K562 (cell line): Measurements from ENCODE around the gene EHMT2. TPM values are rescaled to one million over a fixed set of nuclear protein-coding genes. Genes with fewer than 3 reads are reported as not detected.

Experiments used
- BDP1 ChIP-seq: IDR thresholded peaks from 3 replicates; pipeline ENCODE4 v1.6.1; 2011; ENCODE audit not compliant: insufficient read length, insufficient read depth
- BRCA1 ChIP-seq, 2 experiments: fragments of 450-650 bp in 1 of 2; sonication (generic) in 1 of 2; formaldehyde crosslinking in 1 of 2; IDR thresholded peaks; 2 replicates each; pipeline versions ENCODE4 v1.5.0 to v1.6.1; 2017 to 2020; ENCODE audit warnings: mild to moderate bottlenecking in 1 of 2, missing genetic modification reagents in 1 of 2
- CBX1 ChIP-seq: sonication (generic); IDR thresholded peaks from 2 replicates; pipeline ENCODE4 v1.6.1; 2016; ENCODE audit warnings: antibody characterized with exemption, low read depth, mild to moderate bottlenecking
- HDAC1 ChIP-seq, 2 experiments: fragments of 450-650 bp; IDR thresholded peaks; 2 replicates each; pipeline ENCODE4 v1.6.1; 2016 to 2017; ENCODE audit warnings: inconsistent platforms in 1 of 2, mild to moderate bottlenecking in 1 of 2, moderate library complexity in 1 of 2
- NEUROD1 ChIP-seq: fragments of 150-350 bp; IDR thresholded peaks from 2 replicates; pipeline ENCODE4 v1.6.1; 2014; ENCODE audit warnings: borderline replicate concordance, low read length, low read depth; ENCODE audit not compliant: partially characterized antibody
- PHTF2 ChIP-seq: fragments of 250-450 bp; sonication (Bioruptor Pico); IDR thresholded peaks from 2 replicates; pipeline ENCODE4 v1.5.0; 2021; ENCODE audit warnings: mild to moderate bottlenecking
- RAD51 ChIP-seq: fragments of 450-650 bp; IDR thresholded peaks from 2 replicates; pipeline ENCODE4 v1.7.1; 2016; ENCODE audit warnings: low read depth, mild to moderate bottlenecking, borderline replicate concordance
- RHOXF2B ChIP-seq: fragments of 250-450 bp; sonication (Bioruptor Pico); conservative IDR thresholded peaks from 2 replicates; pipeline ENCODE4 v1.5.1; 2021
- SREBF1 ChIP-seq: fragments of 150-350 bp; IDR thresholded peaks from 2 replicates; pipeline ENCODE4 v1.6.1; 2014; ENCODE audit warnings: antibody characterized with exemption, low read depth, low read length, borderline replicate concordance
- ZNF311 ChIP-seq: fragments of 250-450 bp; sonication (Bioruptor Pico); IDR thresholded peaks from 2 replicates; pipeline ENCODE4 v1.4.0; 2020; ENCODE audit warnings: mild to moderate bottlenecking, moderate library complexity
- ZNF76 ChIP-seq: fragments of 250-450 bp; sonication (Bioruptor Pico); IDR thresholded peaks from 2 replicates; pipeline ENCODE4 v1.4.0; 2020; ENCODE audit warnings: mild to moderate bottlenecking, moderate library complexity, borderline replicate concordance
- ZNF766 ChIP-seq: fragments of 200-800 bp; sonication (Bioruptor generic); conservative IDR thresholded peaks from 2 replicates; pipeline ENCODE4 v1.6.1; 2016; ENCODE audit warnings: missing genetic modification characterization, missing compliant biosample characterization
- ZSCAN32 ChIP-seq: fragments of 450-650 bp; formaldehyde crosslinking; IDR thresholded peaks from 2 replicates; pipeline ENCODE4 v1.4.0; 2020; ENCODE audit warnings: mild to moderate bottlenecking, moderate library complexity
- polyA plus RNA-seq, 8 experiments: library from polyadenylated mRNA; depleted of rRNA in 4 of 8; stranded (reverse) in 5 of 8; unstranded in 3 of 8; fragments of >200 nt; fragmentation: Nextera tagmentation in 2 of 8; fragmentation: Illumina TruSeq in 1 of 8; extraction: Ambion mirVana in 2 of 8; extraction: Trizol in 1 of 8; gene quantifications; 2 replicates each; pipeline versions ENCODE4 v1.2.1 to v1.2.3, GENCODE V29; 2011 to 2014; ENCODE audit warnings: inconsistent platforms in 1 of 8, missing spikeins in 1 of 8
- total RNA-seq, 7 experiments: library from RNA; depleted of rRNA in 6 of 7; stranded (reverse); fragments of >200 nt in 6 of 7; fragmentation: Illumina TruSeq in 2 of 7; extraction: Trizol in 2 of 7; gene quantifications; 2 replicates each; pipeline versions ENCODE4 v1.2.1 to v1.2.3, GENCODE V29; 2011 to 2021; ENCODE audit warnings: low replicate concordance in 1 of 7
- TF ChIP-seq, protein P1 (sequence below), 2 experiments: IDR thresholded peaks in 1 of 2; conservative IDR thresholded peaks in 1 of 2; 2 replicates each; pipeline ENCODE4 v1.6.1; 2016; ENCODE audit warnings: low read depth in 2 of 2, mild to moderate bottlenecking in 1 of 2, missing compliant biosample characterization in 1 of 2, missing genetic modification characterization in 1 of 2, moderate library complexity in 1 of 2
- TF ChIP-seq, protein P2 (sequence below): fragments of 250-450 bp; sonication (Bioruptor Pico); IDR thresholded peaks from 2 replicates; pipeline ENCODE4 v1.8.0; 2021; ENCODE audit warnings: moderate library complexity, mild to moderate bottlenecking, inconsistent platforms
- TF ChIP-seq, protein P3 (sequence below): fragments of 150-350 bp; conservative IDR thresholded peaks from 2 replicates; pipeline ENCODE4 v1.6.1; 2014; ENCODE audit warnings: low read length
- TF ChIP-seq, protein P4 (sequence below): fragments of 250-450 bp; sonication (Bioruptor Pico); IDR thresholded peaks from 2 replicates; pipeline ENCODE4 v1.4.0; 2020; ENCODE audit warnings: mild to moderate bottlenecking, moderate library complexity

EHMT2 gene
- total and polyA plus RNA-seq, 9 of the 15 experiments (the other 6 are each of a cell fraction or from before 2014, with no cell fraction given) = 2.1 to 63.8 (median 38.5) TPM

DNA sequence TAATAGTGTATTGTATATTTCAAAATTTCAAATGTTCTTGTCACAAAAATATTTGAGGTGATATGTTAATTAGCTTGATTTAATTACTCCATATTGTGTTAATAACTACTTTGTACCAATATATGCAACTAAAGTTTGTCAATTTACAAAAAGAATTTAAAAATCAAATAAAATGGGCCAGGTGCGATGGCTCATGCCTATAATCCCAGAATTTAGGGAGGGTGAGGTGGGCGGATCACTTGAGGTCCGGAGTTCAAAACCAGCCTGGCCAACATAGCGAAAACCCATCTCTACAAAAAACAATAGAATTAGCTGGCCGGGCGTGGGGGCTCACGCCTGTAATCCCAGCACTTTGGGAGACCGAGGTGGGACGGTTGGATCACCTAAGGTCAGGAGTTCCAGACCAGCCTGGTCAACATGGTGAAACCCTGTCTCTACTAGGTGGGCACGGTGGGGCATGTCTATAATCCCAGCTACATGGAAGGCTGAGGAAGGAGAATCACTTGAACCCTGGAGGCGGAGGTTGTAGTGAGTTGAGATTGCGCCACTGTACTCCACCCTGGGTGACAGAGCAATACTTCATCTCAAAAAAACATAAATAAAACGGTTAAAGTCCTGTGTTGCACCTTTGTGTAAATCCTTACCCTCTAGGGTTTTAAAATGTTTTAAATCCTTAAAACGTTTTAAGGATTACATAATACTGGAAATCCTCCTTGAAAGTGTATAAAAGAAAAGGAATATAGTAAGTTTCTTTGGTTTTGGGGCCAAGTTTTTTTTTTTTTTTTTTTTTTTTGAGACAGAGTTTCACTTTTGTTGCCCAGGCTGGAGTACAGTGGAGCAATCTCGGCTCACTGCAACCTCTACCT lies 65.9 kb downstream of the EHMT2 start (continued):
- TF ChIP-seq, protein P1, sequence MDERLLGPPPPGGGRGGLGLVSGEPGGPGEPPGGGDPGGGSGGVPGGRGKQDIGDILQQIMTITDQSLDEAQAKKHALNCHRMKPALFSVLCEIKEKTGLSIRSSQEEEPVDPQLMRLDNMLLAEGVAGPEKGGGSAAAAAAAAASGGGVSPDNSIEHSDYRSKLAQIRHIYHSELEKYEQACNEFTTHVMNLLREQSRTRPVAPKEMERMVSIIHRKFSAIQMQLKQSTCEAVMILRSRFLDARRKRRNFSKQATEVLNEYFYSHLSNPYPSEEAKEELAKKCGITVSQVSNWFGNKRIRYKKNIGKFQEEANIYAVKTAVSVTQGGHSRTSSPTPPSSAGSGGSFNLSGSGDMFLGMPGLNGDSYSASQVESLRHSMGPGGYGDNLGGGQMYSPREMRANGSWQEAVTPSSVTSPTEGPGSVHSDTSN (CRISPR knock-in tag; IDR thresholded peaks at IDR 0.05; ENCODE audit: low read depth) = no peak
- TF ChIP-seq, protein P1 (tag; conservative IDR thresholded peaks at IDR 0.05; ENCODE audit: low read depth) = peak; percentile 81
- TF ChIP-seq, protein P2, sequence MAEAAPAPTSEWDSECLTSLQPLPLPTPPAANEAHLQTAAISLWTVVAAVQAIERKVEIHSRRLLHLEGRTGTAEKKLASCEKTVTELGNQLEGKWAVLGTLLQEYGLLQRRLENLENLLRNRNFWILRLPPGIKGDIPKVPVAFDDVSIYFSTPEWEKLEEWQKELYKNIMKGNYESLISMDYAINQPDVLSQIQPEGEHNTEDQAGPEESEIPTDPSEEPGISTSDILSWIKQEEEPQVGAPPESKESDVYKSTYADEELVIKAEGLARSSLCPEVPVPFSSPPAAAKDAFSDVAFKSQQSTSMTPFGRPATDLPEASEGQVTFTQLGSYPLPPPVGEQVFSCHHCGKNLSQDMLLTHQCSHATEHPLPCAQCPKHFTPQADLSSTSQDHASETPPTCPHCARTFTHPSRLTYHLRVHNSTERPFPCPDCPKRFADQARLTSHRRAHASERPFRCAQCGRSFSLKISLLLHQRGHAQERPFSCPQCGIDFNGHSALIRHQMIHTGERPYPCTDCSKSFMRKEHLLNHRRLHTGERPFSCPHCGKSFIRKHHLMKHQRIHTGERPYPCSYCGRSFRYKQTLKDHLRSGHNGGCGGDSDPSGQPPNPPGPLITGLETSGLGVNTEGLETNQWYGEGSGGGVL = no peak
- peak; percentile 80; the same call in 1 of the 2 replicates for TF ChIP-seq ZSCAN32
- TF ChIP-seq, protein P3, sequence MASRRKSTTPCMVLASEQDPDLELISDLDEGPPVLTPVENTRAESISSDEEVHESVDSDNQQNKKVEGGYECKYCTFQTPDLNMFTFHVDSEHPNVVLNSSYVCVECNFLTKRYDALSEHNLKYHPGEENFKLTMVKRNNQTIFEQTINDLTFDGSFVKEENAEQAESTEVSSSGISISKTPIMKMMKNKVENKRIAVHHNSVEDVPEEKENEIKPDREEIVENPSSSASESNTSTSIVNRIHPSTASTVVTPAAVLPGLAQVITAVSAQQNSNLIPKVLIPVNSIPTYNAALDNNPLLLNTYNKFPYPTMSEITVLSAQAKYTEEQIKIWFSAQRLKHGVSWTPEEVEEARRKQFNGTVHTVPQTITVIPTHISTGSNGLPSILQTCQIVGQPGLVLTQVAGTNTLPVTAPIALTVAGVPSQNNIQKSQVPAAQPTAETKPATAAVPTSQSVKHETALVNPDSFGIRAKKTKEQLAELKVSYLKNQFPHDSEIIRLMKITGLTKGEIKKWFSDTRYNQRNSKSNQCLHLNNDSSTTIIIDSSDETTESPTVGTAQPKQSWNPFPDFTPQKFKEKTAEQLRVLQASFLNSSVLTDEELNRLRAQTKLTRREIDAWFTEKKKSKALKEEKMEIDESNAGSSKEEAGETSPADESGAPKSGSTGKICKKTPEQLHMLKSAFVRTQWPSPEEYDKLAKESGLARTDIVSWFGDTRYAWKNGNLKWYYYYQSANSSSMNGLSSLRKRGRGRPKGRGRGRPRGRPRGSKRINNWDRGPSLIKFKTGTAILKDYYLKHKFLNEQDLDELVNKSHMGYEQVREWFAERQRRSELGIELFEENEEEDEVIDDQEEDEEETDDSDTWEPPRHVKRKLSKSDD = no peak
- no peak for TF ChIP-seq BRCA1 (IDR thresholded peaks at IDR 0.05)
- TF ChIP-seq BRCA1 (CRISPR knock-in tag; IDR thresholded peaks at IDR 0.05) = no peak
- peak; percentile 81; the same call in 1 of the 2 replicates for TF ChIP-seq ZNF76 (CRISPR knock-in tag)
- no peak for TF ChIP-seq RHOXF2B
- no peak for TF ChIP-seq ZNF766 (CRISPR knock-in tag)
- TF ChIP-seq NEUROD1 = peak; percentile 21
- TF ChIP-seq BDP1 = no peak
- no peak for TF ChIP-seq ZNF311
- TF ChIP-seq, protein P4, sequence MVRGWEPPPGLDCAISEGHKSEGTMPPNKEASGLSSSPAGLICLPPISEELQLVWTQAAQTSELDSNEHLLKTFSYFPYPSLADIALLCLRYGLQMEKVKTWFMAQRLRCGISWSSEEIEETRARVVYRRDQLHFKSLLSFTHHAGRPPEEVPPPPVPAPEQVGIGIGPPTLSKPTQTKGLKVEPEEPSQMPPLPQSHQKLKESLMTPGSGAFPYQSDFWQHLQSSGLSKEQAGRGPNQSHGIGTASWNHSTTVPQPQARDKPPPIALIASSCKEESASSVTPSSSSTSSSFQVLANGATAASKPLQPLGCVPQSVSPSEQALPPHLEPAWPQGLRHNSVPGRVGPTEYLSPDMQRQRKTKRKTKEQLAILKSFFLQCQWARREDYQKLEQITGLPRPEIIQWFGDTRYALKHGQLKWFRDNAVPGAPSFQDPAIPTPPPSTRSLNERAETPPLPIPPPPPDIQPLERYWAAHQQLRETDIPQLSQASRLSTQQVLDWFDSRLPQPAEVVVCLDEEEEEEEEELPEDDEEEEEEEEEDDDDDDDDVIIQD (CRISPR knock-in tag) = no peak
- no peak for TF ChIP-seq CBX1
- no peak for TF ChIP-seq RAD51
- no peak for TF ChIP-seq SREBF1
- TF ChIP-seq HDAC1 (IDR thresholded peaks at IDR 0.05) = peak in 1 of 2 experiments; percentile 12; a peak in 2 of 4 replicates
- TF ChIP-seq PHTF2 (CRISPR knock-in tag) = 0 out of 2 replicates have a peak, but pooled peaks have one; percentile 61
